Neural progenitor cell (in vitro differentiated cells): Measurements from ENCODE around the gene MED27. TPM values are rescaled to one million over a fixed set of nuclear protein-coding genes. Genes with fewer than 3 reads are reported as not detected.

Source experiments
- DNase-seq: peaks from one replicate; pipeline ENCODE4 v3.0.0-alpha.2; 2016; ENCODE audit warnings: low spot score
- H2AFZ ChIP-seq: fragments of 200-600 bp; sonication (generic); replicated peaks from 2 replicates; pipeline ENCODE4 v1.6.1; 2016; ENCODE audit warnings: antibody characterized with exemption
- H3F3A ChIP-seq: fragments of 200-600 bp; sonication (generic); 2 replicates; pipeline ENCODE4 v1.6.1; 2016; ENCODE audit warnings: antibody characterized with exemption, low read depth
- H3K27ac ChIP-seq: fragments of 200-600 bp; sonication (generic); 2 replicates; pipeline ENCODE4 v1.5.1; 2016; ENCODE audit warnings: mild to moderate bottlenecking
- H3K27me3 ChIP-seq: fragments of 200-600 bp; sonication (generic); 2 replicates; pipeline ENCODE4 v1.6.1; 2016; ENCODE audit warnings: mild to moderate bottlenecking, moderate library complexity
- H3K36me3 ChIP-seq: fragments of 200-600 bp; sonication (generic); 2 replicates; pipeline ENCODE4 v1.5.1; 2016
- H3K4me1 ChIP-seq: fragments of 200-600 bp; sonication (generic); 2 replicates; pipeline ENCODE4 v1.6.1; 2016; ENCODE audit warnings: mixed run types
- H3K4me2 ChIP-seq: fragments of 200-600 bp; sonication (generic); 2 replicates; pipeline ENCODE4 v1.6.1; 2016
- H3K4me3 ChIP-seq: fragments of 200-600 bp; sonication (generic); 2 replicates; pipeline ENCODE4 v1.5.1; 2016
- H3K79me2 ChIP-seq: fragments of 200-600 bp; sonication (generic); 2 replicates; pipeline ENCODE4 v1.6.1; 2016; ENCODE audit warnings: low read depth
- H3K9ac ChIP-seq: fragments of 200-600 bp; sonication (generic); 2 replicates; pipeline ENCODE4 v1.6.1; 2016
- H3K9me3 ChIP-seq: fragments of 200-600 bp; sonication (generic); 2 replicates; pipeline ENCODE4 v1.5.1; 2016; ENCODE audit warnings: low read depth
- H4K20me1 ChIP-seq: fragments of 200-600 bp; sonication (generic); 2 replicates; pipeline ENCODE4 v1.6.1; 2016; ENCODE audit warnings: low read depth
- H3K27ac Mint-ChIP-seq: 3 replicates; pipeline ENCODE4 v1.8.0; 2021; ENCODE audit warnings: mixed read lengths
- H3K27me3 Mint-ChIP-seq: 2 replicates; pipeline ENCODE4 v1.8.0; 2022; ENCODE audit warnings: low read depth, mild to moderate bottlenecking, inconsistent platforms, moderate library complexity, mixed read lengths; ENCODE audit not compliant: insufficient read depth
- H3K36me3 Mint-ChIP-seq: 3 replicates; pipeline ENCODE4 v1.8.0; 2021; ENCODE audit warnings: mixed read lengths
- H3K4me1 Mint-ChIP-seq: 3 replicates; pipeline ENCODE4 v1.8.0; 2021; ENCODE audit warnings: mixed read lengths
- H3K4me3 Mint-ChIP-seq: 3 replicates; pipeline ENCODE4 v1.8.0; 2021; ENCODE audit warnings: mild to moderate bottlenecking, moderate library complexity, mixed read lengths
- H3K9me3 Mint-ChIP-seq: 3 replicates; pipeline ENCODE4 v1.8.0; 2020; ENCODE audit warnings: mixed read lengths
- CTCF ChIP-seq: fragments of 200-600 bp; sonication (generic); IDR thresholded peaks from 2 replicates; pipeline ENCODE4 v1.5.1; 2017; ENCODE audit warnings: antibody characterized with exemption, mild to moderate bottlenecking
- EZH2 ChIP-seq: fragments of 200-600 bp; sonication (generic); IDR thresholded peaks from 2 replicates; pipeline ENCODE4 v1.6.1; 2017; ENCODE audit warnings: antibody characterized with exemption, mild to moderate bottlenecking, moderate library complexity
- EZH2phosphoT487 ChIP-seq: fragments of 200-600 bp; sonication (generic); IDR thresholded peaks from 2 replicates; pipeline ENCODE4 v1.6.1; 2017; ENCODE audit warnings: antibody characterized with exemption
- total RNA-seq: library from RNA; depleted of rRNA; stranded (reverse); fragments of >200 nt; gene quantifications from 2 replicates; pipeline ENCODE4 v1.2.3, GENCODE V29; 2015; ENCODE audit warnings: low replicate concordance

The MED27 gene
- total RNA-seq, 1 donor from 2014 or later = 15.1 TPM

- TF ChIP-seq EZH2phosphoT487 (no peak), EZH2 (no peak), CTCF (no peak)
- no peaks in the 10 kb centered on the region for H3K36me3 Mint-ChIP-seq
- H3K27me3 Mint-ChIP-seq = no peaks in the 10 kb centered on the region
- Histone ChIP-seq H3K27me3 (no peaks in the 10 kb centered on the region), H2AFZ (no peak overlapping the region), H3K4me1 (no peaks in the 10 kb centered on the region), H3K79me2 (peaks cover 26% of the 10 kb centered on the region), H3K27ac (no peak overlapping the region), H3K36me3 (no peaks in the 10 kb centered on the region), H3K9ac (no peak overlapping the region), H3K4me2 (no peak overlapping the region), H3F3A (no peaks in the 10 kb centered on the region), H4K20me1 (peaks cover 87% of the 10 kb centered on the region), H3K9me3 (no peaks in the 10 kb centered on the region), H3K4me3 (no peak overlapping the region)
- DNase-seq = no peak
- peaks cover 28% of the 10 kb centered on the region for H3K4me1 Mint-ChIP-seq
- no peaks in the 10 kb centered on the region for H3K9me3 Mint-ChIP-seq
- H3K27ac Mint-ChIP-seq = no peak overlapping the region
- no peak overlapping the region for H3K4me3 Mint-ChIP-seq
Measured at GRCh38 chr9:132031467-132032237, 48.0 kb downstream of the MED27 start.

GRCh38 chr9:132030626-132031325 is 48.9 kb downstream of the MED27 start:
- Histone ChIP-seq H3K36me3 (no peaks in the 10 kb centered on the region), H3K27ac (no peak overlapping the region), H3K4me3 (no peak overlapping the region), H2AFZ (no peak overlapping the region), H3F3A (no peaks in the 10 kb centered on the region), H4K20me1 (peaks cover 78% of the 10 kb centered on the region), H3K9ac (no peak overlapping the region), H3K9me3 (no peaks in the 10 kb centered on the region), H3K27me3 (no peaks in the 10 kb centered on the region), H3K4me2 (no peak overlapping the region), H3K4me1 (no peaks in the 10 kb centered on the region), H3K79me2 (peaks cover 26% of the 10 kb centered on the region)
- Mint-ChIP-seq H3K36me3 (no peaks in the 10 kb centered on the region), H3K4me3 (no peak overlapping the region), H3K27ac (no peak overlapping the region), H3K9me3 (no peaks in the 10 kb centered on the region), H3K27me3 (no peaks in the 10 kb centered on the region), H3K4me1 (peaks cover 28% of the 10 kb centered on the region)
- TF ChIP-seq CTCF (no peak), EZH2phosphoT487 (no peak), EZH2 (no peak)
- DNase-seq = no peak

GRCh38 chr9:132027752-132028663 is 51.7 kb downstream of the MED27 start:
- no peak overlapping the region for H3K27ac Mint-ChIP-seq
- Histone ChIP-seq H2AFZ (no peak overlapping the region), H3K4me3 (no peak overlapping the region), H3K36me3 (no peaks in the 10 kb centered on the region), H4K20me1 (peaks cover 69% of the 10 kb centered on the region), H3K4me2 (no peak overlapping the region), H3K27ac (no peak overlapping the region), H3K9ac (no peak overlapping the region), H3K27me3 (no peaks in the 10 kb centered on the region), H3K4me1 (peaks cover 8% of the 10 kb centered on the region), H3F3A (no peaks in the 10 kb centered on the region), H3K79me2 (peaks cover 26% of the 10 kb centered on the region), H3K9me3 (no peaks in the 10 kb centered on the region)
- peaks cover 2% of the 10 kb centered on the region for H3K27me3 Mint-ChIP-seq
- no peak for DNase-seq
- peaks cover 17% of the 10 kb centered on the region for H3K4me1 Mint-ChIP-seq
- TF ChIP-seq EZH2phosphoT487 (no peak), EZH2 (no peak), CTCF (no peak)
- no peak overlapping the region for H3K4me3 Mint-ChIP-seq
- no peaks in the 10 kb centered on the region for H3K9me3 Mint-ChIP-seq
- no peaks in the 10 kb centered on the region for H3K36me3 Mint-ChIP-seq
